Suprapubic skin (tissue), 4 donors: ENCODE data around the gene STIM2. TPM values are rescaled to one million over a fixed set of nuclear protein-coding genes. Genes with fewer than 3 reads are reported as not detected.

Experiments
- DNase-seq, 2 donors: peaks; one replicate each; pipeline ENCODE4 v3.0.0-alpha.2; 2019; ENCODE audit warnings: low spot score in 2 of 2
- H3K27ac ChIP-seq: fragments of 200-600 bp; sonication (generic); one replicate; pipeline ENCODE4 v1.5.1; 2019
- H3K27me3 ChIP-seq: fragments of 200-600 bp; sonication (generic); one replicate; pipeline ENCODE4 v1.5.1; 2019
- H3K36me3 ChIP-seq: fragments of 200-600 bp; sonication (generic); one replicate; pipeline ENCODE4 v1.5.1; 2019
- H3K4me1 ChIP-seq: fragments of 200-600 bp; sonication (generic); one replicate; pipeline ENCODE4 v1.5.1; 2019
- H3K4me3 ChIP-seq: fragments of 200-600 bp; sonication (generic); one replicate; pipeline ENCODE4 v1.5.1; 2019; ENCODE audit warnings: mild to moderate bottlenecking
- H3K9me3 ChIP-seq: fragments of 200-600 bp; sonication (generic); one replicate; pipeline ENCODE4 v1.5.1; 2019
- CTCF ChIP-seq, 2 donors: fragments of 200-600 bp in 1 of 2; fragments of 450-650 bp in 1 of 2; sonication (generic) in 1 of 2; IDR thresholded peaks; one replicate each; pipeline ENCODE4 v1.5.1; 2016 to 2019; ENCODE audit warnings: antibody characterized with exemption in 2 of 2, mild to moderate bottlenecking in 1 of 2, moderate library complexity in 1 of 2
- EP300 ChIP-seq: sonication (generic); formaldehyde crosslinking; IDR thresholded peaks from one replicate; pipeline ENCODE4 v1.6.1; 2017; ENCODE audit warnings: antibody characterized with exemption
- POLR2A ChIP-seq, 2 donors: fragments of 450-650 bp; IDR thresholded peaks; one replicate each; pipeline ENCODE4 v1.6.1; 2017; ENCODE audit warnings: antibody characterized with exemption in 2 of 2, mild to moderate bottlenecking in 2 of 2, moderate library complexity in 2 of 2
- POLR2AphosphoS5 ChIP-seq, 3 donors: sonication (generic); formaldehyde crosslinking; IDR thresholded peaks; one replicate each; pipeline ENCODE4 v1.6.1; 2017; ENCODE audit warnings: antibody characterized with exemption in 3 of 3
- WGBS: methylation state at CpG from one replicate; pipeline ENCODE4 v1.1.5; 2018; 5-methylcytosine and 5-hydroxymethylcytosine counted together
- total RNA-seq, 4 donors: library from RNA; depleted of rRNA; stranded (reverse); fragments of >200 nt; gene quantifications; one replicate each; pipeline ENCODE4 v1.1.0, GENCODE V29; 2016

Gene STIM2
- total RNA-seq, 4 donors from 2014 or later = 20.2 to 37.3 (median 27.5) TPM

GRCh38 chr4:26842911-26843310, 17.7 kb upstream of the STIM2 start:
- no peaks in the 10 kb centered on the region for H3K9me3 ChIP-seq
- no peaks in the 10 kb centered on the region for H3K27me3 ChIP-seq
- no peak overlapping the region for H3K27ac ChIP-seq
- no peaks in the 10 kb centered on the region for H3K36me3 ChIP-seq
- no peak for DNase-seq
- peaks cover 9% of the 10 kb centered on the region for H3K4me1 ChIP-seq
- H3K4me3 ChIP-seq = no peak overlapping the region
- TF ChIP-seq EP300 = no peak
- no peak for TF ChIP-seq POLR2A (IDR thresholded peaks at IDR 0.05)
- no peak for TF ChIP-seq POLR2AphosphoS5 (IDR thresholded peaks at IDR 0.05)
- TF ChIP-seq CTCF (IDR thresholded peaks at IDR 0.05) = no peak
- 59% methylated on average over 2 of the region's 2 CpGs for WGBS

- TF ChIP-seq POLR2A (IDR thresholded peaks at IDR 0.05) (no peak), EP300 (no peak), CTCF (IDR thresholded peaks at IDR 0.05) (no peak), POLR2AphosphoS5 (IDR thresholded peaks at IDR 0.05) (no peak)
- 85% methylated on average over 1 of the region's 1 CpG for WGBS
- DNase-seq = no peak
- H3K9me3 ChIP-seq = no peaks in the 10 kb centered on the region
- no peaks in the 10 kb centered on the region for H3K4me1 ChIP-seq
- no peaks in the 10 kb centered on the region for H3K27me3 ChIP-seq
- no peak overlapping the region for H3K27ac ChIP-seq
- no peaks in the 10 kb centered on the region for H3K36me3 ChIP-seq
- no peak overlapping the region for H3K4me3 ChIP-seq
These were observed 10.1 kb upstream of the STIM2 start for GRCh38 chr4:26850528-26850927.

GRCh38 chr4:26851129-26851528, 9.5 kb upstream of the STIM2 start:
- 95% methylated on average over 2 of the region's 2 CpGs for WGBS
- Histone ChIP-seq H3K4me1 (no peaks in the 10 kb centered on the region), H3K27ac (no peak overlapping the region), H3K9me3 (no peaks in the 10 kb centered on the region), H3K4me3 (no peak overlapping the region), H3K36me3 (no peaks in the 10 kb centered on the region), H3K27me3 (no peaks in the 10 kb centered on the region)
- no peak for TF ChIP-seq POLR2AphosphoS5 (IDR thresholded peaks at IDR 0.05)
- no peak for TF ChIP-seq CTCF (IDR thresholded peaks at IDR 0.05)
- TF ChIP-seq POLR2A (IDR thresholded peaks at IDR 0.05) = no peak
- TF ChIP-seq EP300 = no peak
- no peak for DNase-seq

GRCh38 chr4:26854701-26855100, 5.9 kb upstream of the STIM2 start:
- no peak for DNase-seq
- no peak overlapping the region for H3K4me3 ChIP-seq
- TF ChIP-seq EP300 (no peak), CTCF (IDR thresholded peaks at IDR 0.05) (no peak), POLR2A (IDR thresholded peaks at IDR 0.05) (no peak), POLR2AphosphoS5 (IDR thresholded peaks at IDR 0.05) (no peak)
- H3K27ac ChIP-seq = no peak overlapping the region
- peaks cover 24% of the 10 kb centered on the region for H3K4me1 ChIP-seq
- no peaks in the 10 kb centered on the region for H3K9me3 ChIP-seq
- no peaks in the 10 kb centered on the region for H3K36me3 ChIP-seq
- no peaks in the 10 kb centered on the region for H3K27me3 ChIP-seq
- 88% methylated on average over 5 of the region's 6 CpGs for WGBS

- Histone ChIP-seq H3K4me1 (peaks cover 30% of the 10 kb centered on the region), H3K36me3 (no peaks in the 10 kb centered on the region), H3K27me3 (no peaks in the 10 kb centered on the region), H3K4me3 (peak overlapping the region; percentile 98), H3K27ac (peak overlapping the region; percentile 98), H3K9me3 (no peaks in the 10 kb centered on the region)
- 25% methylated on average over 7 of the region's 7 CpGs for WGBS
- TF ChIP-seq POLR2A (IDR thresholded peaks at IDR 0.05) (no peak), EP300 (no peak), CTCF (IDR thresholded peaks at IDR 0.05) (no peak), POLR2AphosphoS5 (IDR thresholded peaks at IDR 0.05) (no peak)
- DNase-seq = no peak
These were observed 3.7 kb upstream of the STIM2 start for GRCh38 chr4:26856906-26857277.
